ENCODE results near the gene SRSF9.

DNA sequence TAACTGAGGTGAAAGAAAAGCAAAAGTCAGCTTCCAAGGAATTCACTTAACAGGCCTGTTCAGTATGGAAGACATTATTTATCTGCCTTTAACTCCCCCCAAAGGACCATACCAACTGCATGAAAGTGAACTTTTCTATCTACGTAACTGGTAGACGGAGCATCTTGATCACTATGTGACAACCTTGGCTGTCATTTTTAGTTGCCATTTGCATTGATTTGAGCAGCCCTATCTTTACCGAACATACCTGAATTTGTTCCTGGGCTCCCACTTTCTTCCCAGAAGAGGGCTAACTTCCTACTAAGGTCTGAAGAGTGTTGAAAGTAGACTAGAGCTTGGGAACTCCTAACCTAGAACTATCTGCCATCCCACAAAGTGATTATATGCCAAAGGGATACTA is 9.4 kb downstream of the SRSF9 start:
- no peak for TF ChIP-seq EZH2 (IDR thresholded peaks at IDR 0.05; ENCODE audit: borderline replicate concordance, low read length)
- TF ChIP-seq, protein P1, sequence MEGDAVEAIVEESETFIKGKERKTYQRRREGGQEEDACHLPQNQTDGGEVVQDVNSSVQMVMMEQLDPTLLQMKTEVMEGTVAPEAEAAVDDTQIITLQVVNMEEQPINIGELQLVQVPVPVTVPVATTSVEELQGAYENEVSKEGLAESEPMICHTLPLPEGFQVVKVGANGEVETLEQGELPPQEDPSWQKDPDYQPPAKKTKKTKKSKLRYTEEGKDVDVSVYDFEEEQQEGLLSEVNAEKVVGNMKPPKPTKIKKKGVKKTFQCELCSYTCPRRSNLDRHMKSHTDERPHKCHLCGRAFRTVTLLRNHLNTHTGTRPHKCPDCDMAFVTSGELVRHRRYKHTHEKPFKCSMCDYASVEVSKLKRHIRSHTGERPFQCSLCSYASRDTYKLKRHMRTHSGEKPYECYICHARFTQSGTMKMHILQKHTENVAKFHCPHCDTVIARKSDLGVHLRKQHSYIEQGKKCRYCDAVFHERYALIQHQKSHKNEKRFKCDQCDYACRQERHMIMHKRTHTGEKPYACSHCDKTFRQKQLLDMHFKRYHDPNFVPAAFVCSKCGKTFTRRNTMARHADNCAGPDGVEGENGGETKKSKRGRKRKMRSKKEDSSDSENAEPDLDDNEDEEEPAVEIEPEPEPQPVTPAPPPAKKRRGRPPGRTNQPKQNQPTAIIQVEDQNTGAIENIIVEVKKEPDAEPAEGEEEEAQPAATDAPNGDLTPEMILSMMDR (IDR thresholded peaks at IDR 0.05; ENCODE audit: low read length): no peak
